ENCODE data around the gene TMEM225B.
"Not testable (repeated sequence)": the region's sequence is repeated elsewhere in the genome, so short reads cannot be mapped to it uniquely, and the experiment has no call there.

Gene TMEM225B

DNA sequence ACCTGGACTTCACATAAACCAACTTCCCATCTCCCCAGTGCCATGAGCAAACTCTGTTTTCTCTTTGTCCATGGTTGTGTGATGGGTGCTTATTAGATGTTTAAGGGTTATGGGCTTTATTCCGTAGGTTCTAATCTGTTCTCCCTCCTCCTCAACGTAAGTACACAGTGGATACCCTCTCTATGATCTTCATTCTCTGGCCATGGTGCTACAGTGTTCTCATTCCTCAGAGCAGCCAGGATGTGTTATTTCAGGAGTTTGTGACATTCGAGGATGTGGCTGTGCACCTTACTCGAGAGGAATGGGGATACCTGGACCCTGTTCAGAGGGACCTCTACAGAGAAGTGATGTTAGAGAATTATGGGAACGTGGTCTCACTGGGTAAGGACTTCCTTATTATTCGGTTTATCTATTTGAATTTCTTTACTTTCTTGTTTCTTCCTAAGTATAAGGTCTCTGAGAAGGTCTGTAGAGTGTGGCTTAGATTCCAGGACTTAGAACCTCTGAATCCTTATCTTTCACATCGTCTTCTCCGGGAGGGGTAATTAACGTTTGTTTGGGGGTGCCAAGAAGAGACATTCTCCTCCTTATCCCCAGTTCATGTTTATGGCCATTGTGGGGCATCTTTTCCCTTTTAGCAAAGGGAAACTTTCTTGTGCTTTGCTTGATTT lies 35.8 kb upstream of the TMEM225B start:
- no peak overlapping the region for H2AFZ ChIP-seq (ENCODE audit: insufficient read depth, low read length, poor library complexity)
- peaks cover 4 to 7% of the 10 kb centered on the region in 2 experiments for H3K4me1 ChIP-seq (ENCODE audit: control insufficient read depth in 1 of 2, insufficient read depth in 2 of 2, low read length in 2 of 2)
- no peak overlapping the region for H2BK120ac ChIP-seq (ENCODE audit: insufficient read depth, low read length, poor library complexity)
- H4K12ac ChIP-seq (ENCODE audit: low read depth, low read length): no peak overlapping the region
- H3K27ac ChIP-seq (ENCODE audit: low read depth, low read length): peak overlapping the region; percentile 24
- peaks cover 17% of the 10 kb centered on the region for H3K79me2 ChIP-seq (ENCODE audit: control insufficient read depth, insufficient read depth, low read length, poor library complexity)
- H3K79me1 ChIP-seq (ENCODE audit: low read length): peaks cover 15% of the 10 kb centered on the region
- WGBS (ENCODE audit: extremely low coverage, insufficient coverage, insufficient read length): no CpG with 5 or more reads among the region's 9 CpGs
- H2AK5ac ChIP-seq (ENCODE audit: low read length): no peak overlapping the region
- H3K14ac ChIP-seq (ENCODE audit: low read length): no peak overlapping the region
- no peak overlapping the region for H3K4ac ChIP-seq (ENCODE audit: low read depth, low read length)
- peaks cover 21 to 39% of the 10 kb centered on the region in 2 experiments for H3K36me3 ChIP-seq (ENCODE audit: control insufficient read depth in 1 of 2, insufficient read depth in 2 of 2, low read length in 2 of 2)
- DNase-seq: no peak
- no peaks in the 10 kb centered on the region for H3K27me3 ChIP-seq (ENCODE audit: insufficient read depth, low read length)
- H3K9ac ChIP-seq (ENCODE audit: low read length): no peak overlapping the region
- H2BK5ac ChIP-seq (ENCODE audit: low read depth, low read length, poor library complexity): no peak overlapping the region
- H3K23ac ChIP-seq (ENCODE audit: low read length): no peak overlapping the region
- H3K4me3 ChIP-seq (ENCODE audit: low read depth, low read length): no peak overlapping the region
- no peak overlapping the region for H2BK12ac ChIP-seq (ENCODE audit: low read length)
- no peak overlapping the region for H3K18ac ChIP-seq (ENCODE audit: low read length)
- no peaks in the 10 kb centered on the region for H3K9me3 ChIP-seq (ENCODE audit: insufficient read depth, low read depth, low read length)
- no peak overlapping the region for H4K91ac ChIP-seq (ENCODE audit: low read depth, low read length)
- H4K8ac ChIP-seq (ENCODE audit: low read depth, low read length): no peak overlapping the region
- no peak overlapping the region for H3K4me2 ChIP-seq (ENCODE audit: low read length)

DNA sequence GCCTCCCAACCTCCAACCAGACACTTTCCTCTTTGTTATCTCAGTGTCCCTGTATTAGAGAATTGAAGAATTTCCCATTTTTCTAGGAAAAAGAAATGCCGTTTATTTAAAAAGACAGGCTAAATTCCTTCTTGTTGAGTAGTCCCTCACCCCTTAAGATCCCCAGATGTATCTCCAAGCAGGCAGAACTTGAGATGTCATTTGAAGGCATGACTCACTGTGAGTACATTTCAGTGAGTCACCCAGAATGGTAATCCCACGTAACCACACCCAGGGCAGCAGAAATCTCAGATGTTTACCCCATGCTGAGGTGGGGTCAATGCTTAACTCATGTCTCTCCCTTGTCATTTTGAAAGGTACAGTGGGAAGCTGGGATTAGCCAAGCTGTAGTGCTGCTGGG lies 35.2 kb upstream of the TMEM225B start:
- H3K4me2 ChIP-seq (ENCODE audit: low read length): no peak overlapping the region
- no peak overlapping the region for H3K14ac ChIP-seq (ENCODE audit: low read length)
- H3K18ac ChIP-seq (ENCODE audit: low read length): no peak overlapping the region
- H3K9ac ChIP-seq (ENCODE audit: low read length): no peak overlapping the region
- peaks cover 21 to 39% of the 10 kb centered on the region in 2 experiments for H3K36me3 ChIP-seq (ENCODE audit: control insufficient read depth in 1 of 2, insufficient read depth in 2 of 2, low read length in 2 of 2)
- no peak overlapping the region for H4K91ac ChIP-seq (ENCODE audit: low read depth, low read length)
- no peak overlapping the region for H2BK5ac ChIP-seq (ENCODE audit: low read depth, low read length, poor library complexity)
- no peaks in the 10 kb centered on the region for H3K9me3 ChIP-seq (ENCODE audit: insufficient read depth, low read depth, low read length)
- H3K79me1 ChIP-seq (ENCODE audit: low read length): peaks cover 14% of the 10 kb centered on the region
- no peaks in the 10 kb centered on the region for H3K27me3 ChIP-seq (ENCODE audit: insufficient read depth, low read length)
- H2AK5ac ChIP-seq (ENCODE audit: low read length): no peak overlapping the region
- H2BK12ac ChIP-seq (ENCODE audit: low read length): no peak overlapping the region
- H3K27ac ChIP-seq (ENCODE audit: low read depth, low read length): peak overlapping the region; percentile 24
- H3K79me2 ChIP-seq (ENCODE audit: control insufficient read depth, insufficient read depth, low read length, poor library complexity): peaks cover 15% of the 10 kb centered on the region
- H3K4ac ChIP-seq (ENCODE audit: low read depth, low read length): no peak overlapping the region
- no CpG with 5 or more reads among the region's 2 CpGs for WGBS (ENCODE audit: extremely low coverage, insufficient coverage, insufficient read length)
- H4K8ac ChIP-seq (ENCODE audit: low read depth, low read length): no peak overlapping the region
- H3K4me3 ChIP-seq (ENCODE audit: low read depth, low read length): no peak overlapping the region
- H4K12ac ChIP-seq (ENCODE audit: low read depth, low read length): no peak overlapping the region
- peak; percentile 86 to 94 for DNase-seq
- H3K4me1 ChIP-seq (ENCODE audit: control insufficient read depth in 1 of 2, insufficient read depth in 2 of 2, low read length in 2 of 2): peaks cover 4 to 7% of the 10 kb centered on the region in 2 experiments
- H2BK120ac ChIP-seq (ENCODE audit: insufficient read depth, low read length, poor library complexity): no peak overlapping the region
- no peak overlapping the region for H2AFZ ChIP-seq (ENCODE audit: insufficient read depth, low read length, poor library complexity)
- no peak overlapping the region for H3K23ac ChIP-seq (ENCODE audit: low read length)

DNA sequence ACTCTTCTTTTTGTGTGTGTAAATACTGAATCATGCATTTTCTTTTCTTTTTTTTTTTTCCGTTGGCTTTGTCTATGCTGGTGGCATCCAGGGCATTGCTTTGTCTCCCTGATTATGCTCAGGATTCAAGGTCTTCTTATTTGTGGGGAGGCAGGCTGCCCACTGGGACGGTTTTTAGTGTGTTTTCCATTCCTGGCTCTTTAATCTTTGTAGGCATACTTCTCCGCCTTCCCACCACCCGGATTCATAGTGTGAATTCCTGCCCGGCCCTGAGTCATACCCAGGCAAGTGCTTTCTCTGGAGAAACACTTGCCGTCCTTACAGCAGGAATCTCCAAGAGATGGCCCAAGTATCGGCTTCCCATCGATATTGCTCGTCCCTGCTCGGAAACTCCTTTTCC lies 34.4 kb upstream of the TMEM225B start:
- H2AK5ac ChIP-seq (ENCODE audit: low read length): no peak overlapping the region
- no peak overlapping the region for H2BK12ac ChIP-seq (ENCODE audit: low read length)
- no peak overlapping the region for H4K91ac ChIP-seq (ENCODE audit: low read depth, low read length)
- no peak overlapping the region for H3K9ac ChIP-seq (ENCODE audit: low read length)
- no peak overlapping the region for H3K18ac ChIP-seq (ENCODE audit: low read length)
- peaks cover 7% of the 10 kb centered on the region for H3K79me1 ChIP-seq (ENCODE audit: low read length)
- WGBS (ENCODE audit: extremely low coverage, insufficient coverage, insufficient read length): no CpG with 5 or more reads among the region's 10 CpGs
- H3K36me3 ChIP-seq (ENCODE audit: control insufficient read depth in 1 of 2, insufficient read depth in 2 of 2, low read length in 2 of 2): peaks cover 23 to 41% of the 10 kb centered on the region in 2 experiments
- no peak overlapping the region for H3K4me3 ChIP-seq (ENCODE audit: low read depth, low read length)
- no peak overlapping the region for H3K4ac ChIP-seq (ENCODE audit: low read depth, low read length)
- H3K4me1 ChIP-seq (ENCODE audit: control insufficient read depth in 1 of 2, insufficient read depth in 2 of 2, low read length in 2 of 2): peaks cover 4 to 7% of the 10 kb centered on the region in 2 experiments
- no peak overlapping the region for H3K4me2 ChIP-seq (ENCODE audit: low read length)
- H2BK5ac ChIP-seq (ENCODE audit: low read depth, low read length, poor library complexity): no peak overlapping the region
- no peak overlapping the region for H2AFZ ChIP-seq (ENCODE audit: insufficient read depth, low read length, poor library complexity)
- H4K12ac ChIP-seq (ENCODE audit: low read depth, low read length): no peak overlapping the region
- no peak overlapping the region for H2BK120ac ChIP-seq (ENCODE audit: insufficient read depth, low read length, poor library complexity)
- DNase-seq: peak; percentile 78 to 90
- H3K27ac ChIP-seq (ENCODE audit: low read depth, low read length): no peak overlapping the region
- H3K27me3 ChIP-seq (ENCODE audit: insufficient read depth, low read length): no peaks in the 10 kb centered on the region
- H3K79me2 ChIP-seq (ENCODE audit: control insufficient read depth, insufficient read depth, low read length, poor library complexity): peaks cover 9% of the 10 kb centered on the region
- H3K9me3 ChIP-seq (ENCODE audit: insufficient read depth, low read depth, low read length): no peaks in the 10 kb centered on the region
- no peak overlapping the region for H3K14ac ChIP-seq (ENCODE audit: low read length)
- H3K23ac ChIP-seq (ENCODE audit: low read length): no peak overlapping the region
- H4K8ac ChIP-seq (ENCODE audit: low read depth, low read length): no peak overlapping the region

DNA sequence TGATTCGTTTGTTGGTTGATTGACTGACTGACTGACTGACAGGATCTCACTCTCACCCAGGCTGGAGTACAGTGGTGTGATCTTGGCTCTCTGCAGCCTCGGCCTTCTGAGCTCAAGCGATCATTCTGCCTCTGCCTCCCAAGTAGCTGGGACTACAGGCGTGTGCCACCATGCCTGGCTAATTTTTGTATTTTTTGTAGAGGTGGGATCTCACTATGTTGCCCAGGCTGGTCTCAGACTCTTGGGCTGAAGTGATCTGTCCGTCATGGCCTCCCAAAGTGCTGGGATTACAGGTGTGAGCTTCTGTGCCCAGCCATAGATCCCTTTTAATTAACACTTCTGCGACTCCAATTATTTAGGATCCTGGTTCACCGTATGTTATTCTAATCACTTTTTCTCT lies 29.3 kb upstream of the TMEM225B start:
- H4K12ac ChIP-seq (ENCODE audit: low read depth, low read length); H3K27ac ChIP-seq (ENCODE audit: low read depth, low read length); H3K79me2 ChIP-seq (ENCODE audit: control insufficient read depth, insufficient read depth, low read length, poor library complexity); H3K4me3 ChIP-seq (ENCODE audit: low read depth, low read length); H3K79me1 ChIP-seq (ENCODE audit: low read length); H3K18ac ChIP-seq (ENCODE audit: low read length); H2BK12ac ChIP-seq (ENCODE audit: low read length); H2BK5ac ChIP-seq (ENCODE audit: low read depth, low read length, poor library complexity); H2AFZ ChIP-seq (ENCODE audit: insufficient read depth, low read length, poor library complexity); H4K91ac ChIP-seq (ENCODE audit: low read depth, low read length); H2BK120ac ChIP-seq (ENCODE audit: insufficient read depth, low read length, poor library complexity); H3K4me2 ChIP-seq (ENCODE audit: low read length); H3K23ac ChIP-seq (ENCODE audit: low read length); H3K4ac ChIP-seq (ENCODE audit: low read depth, low read length); H3K9ac ChIP-seq (ENCODE audit: low read length); H3K4me1 ChIP-seq (ENCODE audit: control insufficient read depth in 1 of 2, insufficient read depth in 2 of 2, low read length in 2 of 2); H3K14ac ChIP-seq (ENCODE audit: low read length); DNase-seq; H3K9me3 ChIP-seq (ENCODE audit: insufficient read depth, low read depth, low read length); H4K8ac ChIP-seq (ENCODE audit: low read depth, low read length); H3K27me3 ChIP-seq (ENCODE audit: insufficient read depth, low read length); H2AK5ac ChIP-seq (ENCODE audit: low read length): not testable (repeated sequence)
- H3K36me3 ChIP-seq (ENCODE audit: control insufficient read depth in 1 of 2, insufficient read depth in 2 of 2, low read length in 2 of 2): peaks cover 12 to 28% of the 10 kb centered on the region in 2 experiments
- WGBS (ENCODE audit: extremely low coverage, insufficient coverage, insufficient read length): no CpG with 5 or more reads among the region's 7 CpGs
